ENCODE measurements around the gene B4GALT2.

Gene B4GALT2

GRCh38 chr1:43937179-43937865, 41.7 kb upstream of the B4GALT2 start:
- H3K9me3 ChIP-seq (ENCODE audit: control insufficient read depth, low read length), result no peaks in the 10 kb centered on the region
- H3K27me3 ChIP-seq (ENCODE audit: control insufficient read depth, insufficient read depth, low read length), result peaks cover 31% of the 10 kb centered on the region
- peaks cover 33% of the 10 kb centered on the region for H3K4me1 ChIP-seq (ENCODE audit: control insufficient read depth, insufficient read depth, low read length)
- peak overlapping the region; percentile 25 for H3K9ac ChIP-seq (ENCODE audit: low read length)
- no peaks in the 10 kb centered on the region for H3K36me3 ChIP-seq (ENCODE audit: control insufficient read depth, insufficient read depth, low read length)
- H3K4me3 ChIP-seq (ENCODE audit: low read length), result no peak overlapping the region

DNA sequence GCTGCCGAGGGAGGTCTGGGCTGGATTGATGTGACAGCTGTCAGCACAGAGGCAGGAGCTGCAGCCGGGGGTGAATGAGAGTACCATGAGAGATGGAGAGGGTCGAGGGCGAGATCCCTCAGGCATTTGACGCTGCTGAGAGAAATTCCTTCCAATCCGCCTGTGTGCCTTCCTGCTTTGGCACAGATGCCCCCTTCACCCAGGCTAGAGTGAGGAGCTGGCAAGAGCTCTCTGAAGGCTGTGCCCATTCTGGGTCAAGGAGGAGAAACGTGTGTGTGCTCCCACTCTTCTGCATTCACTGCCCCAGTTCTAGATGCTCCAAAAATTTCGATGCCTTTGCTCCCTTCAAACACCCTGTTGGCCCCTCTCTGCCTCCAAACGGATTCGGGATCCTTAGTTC, 40.6 kb upstream of the B4GALT2 start:
- H3K4me1 ChIP-seq (ENCODE audit: control insufficient read depth, insufficient read depth, low read length), result peaks cover 29% of the 10 kb centered on the region
- no peaks in the 10 kb centered on the region for H3K9me3 ChIP-seq (ENCODE audit: control insufficient read depth, low read length)
- no peak overlapping the region for H3K9ac ChIP-seq (ENCODE audit: low read length)
- no peak overlapping the region for H3K4me3 ChIP-seq (ENCODE audit: low read length)
- H3K27me3 ChIP-seq (ENCODE audit: control insufficient read depth, insufficient read depth, low read length), result peaks cover 20% of the 10 kb centered on the region
- no peaks in the 10 kb centered on the region for H3K36me3 ChIP-seq (ENCODE audit: control insufficient read depth, insufficient read depth, low read length)

- H3K4me3 ChIP-seq (ENCODE audit: low read length), result no peak overlapping the region
- no peaks in the 10 kb centered on the region for H3K9me3 ChIP-seq (ENCODE audit: control insufficient read depth, low read length)
- H3K4me1 ChIP-seq (ENCODE audit: control insufficient read depth, insufficient read depth, low read length), result peaks cover 22% of the 10 kb centered on the region
- peaks cover 14% of the 10 kb centered on the region for H3K27me3 ChIP-seq (ENCODE audit: control insufficient read depth, insufficient read depth, low read length)
- H3K36me3 ChIP-seq (ENCODE audit: control insufficient read depth, insufficient read depth, low read length), result no peaks in the 10 kb centered on the region
- H3K9ac ChIP-seq (ENCODE audit: low read length), result no peak overlapping the region
These were observed 40.0 kb upstream of the B4GALT2 start for GRCh38 chr1:43938892-43939587.

DNA sequence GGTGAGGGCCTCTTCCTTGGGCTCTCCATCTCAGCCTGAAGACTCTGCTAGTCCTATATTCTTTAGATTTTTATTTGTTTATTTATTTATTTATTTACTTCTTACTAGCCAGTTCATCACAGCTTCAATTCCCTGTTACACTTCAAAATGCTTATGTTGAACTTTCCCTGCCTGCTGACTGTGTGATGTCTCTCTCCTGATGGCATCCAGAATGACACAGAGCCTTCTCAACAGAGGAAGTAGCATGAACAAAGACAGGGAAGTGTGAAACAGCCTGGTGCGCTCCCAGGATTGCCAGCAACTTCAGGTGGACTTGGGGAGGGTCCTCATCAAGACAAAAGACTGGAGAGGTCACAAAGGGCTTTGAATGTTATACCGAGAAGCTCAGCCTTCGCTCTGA, 36.6 kb upstream of the B4GALT2 start:
- Histone ChIP-seq H3K4me1 (ENCODE audit: control insufficient read depth, insufficient read depth, low read length) (peaks cover 2% of the 10 kb centered on the region), H3K27me3 (ENCODE audit: control insufficient read depth, insufficient read depth, low read length) (no peaks in the 10 kb centered on the region), H3K36me3 (ENCODE audit: control insufficient read depth, insufficient read depth, low read length) (no peaks in the 10 kb centered on the region), H3K4me3 (ENCODE audit: low read length) (no peak overlapping the region), H3K9me3 (ENCODE audit: control insufficient read depth, low read length) (no peaks in the 10 kb centered on the region), H3K9ac (ENCODE audit: low read length) (no peak overlapping the region)

DNA sequence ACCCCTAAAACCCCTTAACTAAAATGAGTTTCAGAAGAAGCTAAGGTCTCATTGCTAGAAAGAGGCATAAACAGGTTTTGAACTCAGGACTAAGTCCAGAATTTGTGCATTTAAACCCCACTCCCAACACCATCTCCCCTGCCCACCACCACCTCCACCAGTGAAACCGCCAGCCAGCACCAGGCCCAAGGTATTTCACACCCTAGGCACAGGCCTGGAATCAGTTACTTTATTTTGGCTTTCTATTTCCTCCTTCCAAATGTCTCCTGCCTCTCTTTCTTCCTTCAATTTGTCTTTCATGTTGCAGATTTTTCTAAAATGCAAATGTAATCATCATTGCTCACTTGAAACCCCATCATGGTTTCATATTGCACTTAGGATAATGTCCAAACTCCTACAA, 34.1 kb upstream of the B4GALT2 start:
- Histone ChIP-seq H3K9ac (ENCODE audit: low read length) (no peak overlapping the region), H3K9me3 (ENCODE audit: control insufficient read depth, low read length) (no peaks in the 10 kb centered on the region), H3K4me3 (ENCODE audit: low read length) (no peak overlapping the region), H3K36me3 (ENCODE audit: control insufficient read depth, insufficient read depth, low read length) (no peaks in the 10 kb centered on the region), H3K27me3 (ENCODE audit: control insufficient read depth, insufficient read depth, low read length) (no peaks in the 10 kb centered on the region), H3K4me1 (ENCODE audit: control insufficient read depth, insufficient read depth, low read length) (peaks cover 12% of the 10 kb centered on the region)

GRCh38 chr1:43945674-43946235, 33.3 kb upstream of the B4GALT2 start:
- peak overlapping the region; percentile 61 for H3K9ac ChIP-seq (ENCODE audit: low read length)
- H3K36me3 ChIP-seq (ENCODE audit: control insufficient read depth, insufficient read depth, low read length), result no peaks in the 10 kb centered on the region
- peaks cover 12% of the 10 kb centered on the region for H3K4me1 ChIP-seq (ENCODE audit: control insufficient read depth, insufficient read depth, low read length)
- H3K27me3 ChIP-seq (ENCODE audit: control insufficient read depth, insufficient read depth, low read length), result no peaks in the 10 kb centered on the region
- no peaks in the 10 kb centered on the region for H3K9me3 ChIP-seq (ENCODE audit: control insufficient read depth, low read length)
- H3K4me3 ChIP-seq (ENCODE audit: low read length), result peak overlapping the region; percentile 24

DNA sequence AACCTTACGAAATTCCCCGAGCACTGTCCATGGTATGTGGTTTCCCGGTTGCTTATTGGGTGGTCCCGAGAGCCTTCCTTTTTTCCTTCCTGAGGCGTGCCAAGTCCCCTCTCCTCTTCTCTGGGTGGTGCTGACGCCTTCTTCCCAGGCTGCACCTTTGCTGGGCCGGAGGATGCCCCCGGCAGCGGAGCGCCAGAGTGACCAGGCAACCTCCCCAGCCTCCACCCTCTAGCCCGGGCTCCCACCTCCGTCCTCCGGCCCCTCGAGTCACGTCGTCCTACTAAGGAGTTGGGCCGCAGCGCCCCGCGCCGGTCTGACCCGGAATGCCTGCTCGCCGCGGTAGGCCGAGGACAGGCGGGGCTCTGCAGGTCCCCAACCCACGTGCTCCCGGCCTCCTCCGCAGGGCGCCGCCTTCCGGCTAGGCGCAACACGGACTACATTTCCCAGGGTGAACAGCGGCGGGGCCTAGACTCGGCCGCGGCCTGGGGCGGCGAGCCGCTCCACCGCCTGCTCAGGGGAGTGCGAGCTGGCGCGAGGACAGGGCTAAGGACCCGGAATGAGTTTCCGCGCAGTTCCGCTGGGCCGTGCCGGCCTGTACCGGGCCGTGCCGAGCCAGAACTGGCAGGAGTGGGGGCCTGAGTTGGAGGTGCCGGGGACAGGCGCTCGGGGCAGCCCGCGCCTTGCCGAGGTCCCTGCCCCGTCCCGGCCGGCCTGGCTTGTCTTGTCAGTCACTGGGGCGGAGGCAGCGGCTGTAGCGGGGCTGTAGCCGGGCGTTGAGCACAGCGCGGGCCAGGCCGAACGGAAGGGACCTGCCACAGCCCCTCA, 32.6 kb upstream of the B4GALT2 start, which contains the start of gene IPO13:
IPO13 (plus strand) TSS at position 715 of the 825 bp plus-strand sequence. CDS start 651 bp downstream, outside the sequence.
- H3K9me3 ChIP-seq (ENCODE audit: control insufficient read depth, low read length), result no peaks in the 10 kb centered on the region
- H3K27me3 ChIP-seq (ENCODE audit: control insufficient read depth, insufficient read depth, low read length), result no peaks in the 10 kb centered on the region
- H3K36me3 ChIP-seq (ENCODE audit: control insufficient read depth, insufficient read depth, low read length), result no peaks in the 10 kb centered on the region
- H3K4me1 ChIP-seq (ENCODE audit: control insufficient read depth, insufficient read depth, low read length), result peaks cover 12% of the 10 kb centered on the region
- H3K9ac ChIP-seq (ENCODE audit: low read length), result peak within 1 kb of the TSS; percentile 89
- H3K4me3 ChIP-seq (ENCODE audit: low read length), result peak within 1 kb of the TSS; percentile 53

- no peaks in the 10 kb centered on the region for H3K9me3 ChIP-seq (ENCODE audit: control insufficient read depth, low read length)
- H3K4me1 ChIP-seq (ENCODE audit: control insufficient read depth, insufficient read depth, low read length), result peaks cover 12% of the 10 kb centered on the region
- no peaks in the 10 kb centered on the region for H3K36me3 ChIP-seq (ENCODE audit: control insufficient read depth, insufficient read depth, low read length)
- no peaks in the 10 kb centered on the region for H3K27me3 ChIP-seq (ENCODE audit: control insufficient read depth, insufficient read depth, low read length)
- peak overlapping the region; percentile 53 for H3K4me3 ChIP-seq (ENCODE audit: low read length)
- H3K9ac ChIP-seq (ENCODE audit: low read length), result peak overlapping the region; percentile 89
These were observed 31.7 kb upstream of the B4GALT2 start for GRCh38 chr1:43947061-43947873.

- H3K27me3 ChIP-seq (ENCODE audit: control insufficient read depth, insufficient read depth, low read length), result no peaks in the 10 kb centered on the region
- peaks cover 12% of the 10 kb centered on the region for H3K4me1 ChIP-seq (ENCODE audit: control insufficient read depth, insufficient read depth, low read length)
- peak overlapping the region; percentile 89 for H3K9ac ChIP-seq (ENCODE audit: low read length)
- H3K9me3 ChIP-seq (ENCODE audit: control insufficient read depth, low read length), result no peaks in the 10 kb centered on the region
- no peaks in the 10 kb centered on the region for H3K36me3 ChIP-seq (ENCODE audit: control insufficient read depth, insufficient read depth, low read length)
- peak overlapping the region; percentile 53 for H3K4me3 ChIP-seq (ENCODE audit: low read length)
These were observed 31.1 kb upstream of the B4GALT2 start for GRCh38 chr1:43947874-43948437.

DNA sequence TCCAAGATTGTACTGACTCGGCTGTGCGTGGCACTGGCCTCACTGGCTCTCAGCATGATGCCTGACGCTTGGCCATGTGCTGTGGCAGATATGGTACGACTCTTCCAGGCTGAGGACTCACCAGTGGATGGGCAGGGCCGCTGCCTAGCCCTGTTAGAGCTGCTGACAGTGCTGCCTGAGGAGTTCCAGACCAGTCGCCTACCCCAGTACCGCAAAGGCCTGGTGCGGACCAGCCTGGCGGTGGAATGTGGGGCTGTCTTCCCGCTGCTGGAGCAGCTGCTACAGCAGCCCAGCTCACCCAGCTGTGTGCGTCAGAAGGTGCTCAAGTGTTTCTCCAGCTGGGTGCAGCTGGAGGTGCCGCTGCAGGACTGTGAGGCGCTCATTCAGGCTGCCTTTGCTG, 29.3 kb upstream of the B4GALT2 start:
- Histone ChIP-seq H3K9ac (ENCODE audit: low read length) (no peak overlapping the region), H3K36me3 (ENCODE audit: control insufficient read depth, insufficient read depth, low read length) (no peaks in the 10 kb centered on the region), H3K4me3 (ENCODE audit: low read length) (no peak overlapping the region), H3K9me3 (ENCODE audit: control insufficient read depth, low read length) (no peaks in the 10 kb centered on the region), H3K4me1 (ENCODE audit: control insufficient read depth, insufficient read depth, low read length) (peaks cover 12% of the 10 kb centered on the region), H3K27me3 (ENCODE audit: control insufficient read depth, insufficient read depth, low read length) (no peaks in the 10 kb centered on the region)
